Measurements from ENCODE around the gene SIGLEC9. TPM values are rescaled to one million over a fixed set of nuclear protein-coding genes. Genes with fewer than 3 reads are reported as not detected.

SIGLEC9 gene
- total and polyA plus RNA-seq, 10 of the 15 experiments (the other 5 are each of a cell fraction or from before 2014, with no cell fraction given): 0.10 TPM; not detected in 9

- Histone ChIP-seq H3K9me3 (replicated peaks; ENCODE audit: control insufficient read depth, insufficient read depth, low read length) (no peaks in the 10 kb centered on the region), H3K27me3 (replicated peaks in 1 of 2; ENCODE audit: control insufficient read depth in 2 of 2, insufficient read depth in 2 of 2, low read length in 1 of 2) (no peaks in the 10 kb centered on the region), H2AFZ (ENCODE audit: control insufficient read depth, low read depth, low read length) (no peak overlapping the region), H3K9ac (ENCODE audit: control insufficient read depth, insufficient read depth, low read length) (no peak overlapping the region), H3K27ac (ENCODE audit: control insufficient read depth, insufficient read depth) (no peak overlapping the region), H3K4me2 (ENCODE audit: control insufficient read depth, insufficient read depth) (no peak overlapping the region), H3K36me3 (ENCODE audit: control insufficient read depth in 2 of 2, insufficient read depth in 2 of 2, low read length in 1 of 2) (peaks cover 4 to 8% of the 10 kb centered on the region in 2 experiments; a peak in 3 of 4 replicates), H4K20me1 (ENCODE audit: control insufficient read depth, insufficient read depth) (no peaks in the 10 kb centered on the region), H3K79me2 (ENCODE audit: control insufficient read depth, insufficient read depth, low read length) (peaks cover 13% of the 10 kb centered on the region), H3K4me3 (no peak overlapping the region), H3K4me1 (ENCODE audit: control insufficient read depth, insufficient read depth, low read length) (no peaks in the 10 kb centered on the region; the same call in 1 of the 2 replicates)
- RAD21 ChIA-PET (ENCODE audit: unreplicated experiment): no interaction called here
- TF ChIP-seq MAX (IDR thresholded peaks at IDR 0.05; ENCODE audit: low read depth, low read length): no peak
- TF ChIP-seq DPF2 (IDR thresholded peaks at IDR 0.05): no peak
- intact Hi-C loops (cut with micrococcal nuclease; ENCODE audit: unreplicated experiment): no loop called here
- no peak for ATAC-seq
- CTCF ChIA-PET: no interaction called here
- POLR2A ChIA-PET: no interaction called here
- FAIRE-seq: no peak
- no peak for DNase-seq (ENCODE audit: low read depth, low spot score)
- BruUV-seq (replicated peaks): no TSS peak
- in situ Hi-C loops (cut with MboI): loop anchor here (10.0 kb wide), 1 partner anchor 1078 kb away; the partner anchor contains the start of genes VRK3 and ZNF473
- 98% methylated on average over 7 of the region's 7 CpGs for WGBS (ENCODE audit: insufficient coverage, insufficient replicate concordance, low lambda C conversion rate, missing lambda C conversion rate)
- SMC1A ChIA-PET (ENCODE audit: uncharacterized antibody, unreplicated experiment): no interaction called here
Observed at GRCh38 chr19:51102991-51103390, 21.7 kb upstream of the SIGLEC9 start.

- Histone ChIP-seq H3K27ac (ENCODE audit: control insufficient read depth, insufficient read depth) (no peak overlapping the region), H3K4me2 (ENCODE audit: control insufficient read depth, insufficient read depth) (no peak overlapping the region), H3K4me3 (no peak overlapping the region), H3K36me3 (ENCODE audit: control insufficient read depth in 2 of 2, insufficient read depth in 2 of 2, low read length in 1 of 2) (peaks cover 4 to 8% of the 10 kb centered on the region in 2 experiments; a peak in 3 of 4 replicates), H3K4me1 (ENCODE audit: control insufficient read depth, insufficient read depth, low read length) (no peaks in the 10 kb centered on the region; the same call in 1 of the 2 replicates), H3K9ac (ENCODE audit: control insufficient read depth, insufficient read depth, low read length) (no peak overlapping the region), H3K9me3 (replicated peaks; ENCODE audit: control insufficient read depth, insufficient read depth, low read length) (no peaks in the 10 kb centered on the region), H3K27me3 (replicated peaks in 1 of 2; ENCODE audit: control insufficient read depth in 2 of 2, insufficient read depth in 2 of 2, low read length in 1 of 2) (no peaks in the 10 kb centered on the region), H4K20me1 (ENCODE audit: control insufficient read depth, insufficient read depth) (no peaks in the 10 kb centered on the region), H3K79me2 (ENCODE audit: control insufficient read depth, insufficient read depth, low read length) (peaks cover 15% of the 10 kb centered on the region), H2AFZ (ENCODE audit: control insufficient read depth, low read depth, low read length) (no peak overlapping the region)
- intact Hi-C loops (cut with micrococcal nuclease; ENCODE audit: unreplicated experiment) (no loop called here), in situ Hi-C loops (cut with MboI) (loop anchor here (10.0 kb wide), 1 partner anchor 1079 kb away; the partner anchor contains the start of genes VRK3 and ZNF473)
- WGBS (ENCODE audit: insufficient coverage, insufficient replicate concordance, low lambda C conversion rate, missing lambda C conversion rate): 99% methylated on average over 44 of the region's 49 CpGs
- ChIA-PET RAD21 (ENCODE audit: unreplicated experiment) (no interaction called here), POLR2A (no interaction called here), CTCF (no interaction called here), SMC1A (ENCODE audit: uncharacterized antibody, unreplicated experiment) (no interaction called here)
- no peak for DNase-seq (ENCODE audit: low read depth, low spot score)
- no peak for ATAC-seq
- no peak for FAIRE-seq
- no TSS peak for BruUV-seq (replicated peaks)
- TF ChIP-seq ESRRA (IDR thresholded peaks at IDR 0.05; ENCODE audit: low read length): no peak
- TF ChIP-seq ZNF217 (IDR thresholded peaks at IDR 0.05): no peak
- no peak for TF ChIP-seq SIN3A (IDR thresholded peaks at IDR 0.05; ENCODE audit: low read depth, low read length)
- no peak for TF ChIP-seq PRDM15 (CRISPR knock-in tag; IDR thresholded peaks at IDR 0.05)
- no peak for TF ChIP-seq CHD4 (IDR thresholded peaks at IDR 0.05)
- no peak for TF ChIP-seq YBX1 (IDR thresholded peaks at IDR 0.05)
- TF ChIP-seq ZBTB33 (IDR thresholded peaks at IDR 0.05): no peak
- TF ChIP-seq RFX5 (IDR thresholded peaks at IDR 0.05; ENCODE audit: low read depth, low read length): no peak
- no peak for TF ChIP-seq NFYA (IDR thresholded peaks at IDR 0.05; ENCODE audit: borderline replicate concordance, low read depth, low read length)
Observed at GRCh38 chr19:51103926-51104341, 20.8 kb upstream of the SIGLEC9 start.
